ENCODE results near the gene IL1RAPL2.

Gene IL1RAPL2

GRCh38 chrX:105502336-105502735 lies 936.3 kb downstream of the IL1RAPL2 start:
- TF ChIP-seq ZFP30 (CRISPR knock-in tag; IDR thresholded peaks at IDR 0.05) (no peak), ISL1 (CRISPR knock-in tag; IDR thresholded peaks at IDR 0.05) (no peak), ZFP3 (CRISPR knock-in tag; IDR thresholded peaks at IDR 0.05) (no peak), CSRNP3 (CRISPR knock-in tag; IDR thresholded peaks at IDR 0.05) (no peak), PATZ1 (CRISPR knock-in tag; IDR thresholded peaks at IDR 0.05; ENCODE audit: borderline replicate concordance) (no peak), ZNF70 (CRISPR knock-in tag; IDR thresholded peaks at IDR 0.05) (no peak), GLIS3 (CRISPR knock-in tag; IDR thresholded peaks at IDR 0.05) (no peak), ZNF565 (CRISPR knock-in tag; conservative IDR thresholded peaks at IDR 0.05; ENCODE audit: low read depth) (no peak), BACH2 (CRISPR knock-in tag; IDR thresholded peaks at IDR 0.05; ENCODE audit: borderline replicate concordance) (no peak), POU6F1 (CRISPR knock-in tag; IDR thresholded peaks at IDR 0.05; ENCODE audit: borderline replicate concordance, low read depth) (no peak), TCF4 (CRISPR knock-in tag; IDR thresholded peaks at IDR 0.05; ENCODE audit: borderline replicate concordance) (no peak), PPARA (CRISPR knock-in tag; IDR thresholded peaks at IDR 0.05; ENCODE audit: borderline replicate concordance) (no peak), ESRRG (CRISPR knock-in tag; IDR thresholded peaks at IDR 0.05) (no peak)
- ATAC-seq = no peak

- ATAC-seq = no peak
- no peak for TF ChIP-seq GLIS3 (CRISPR knock-in tag; IDR thresholded peaks at IDR 0.05)
- no peak for TF ChIP-seq PATZ1 (CRISPR knock-in tag; IDR thresholded peaks at IDR 0.05; ENCODE audit: borderline replicate concordance)
- no peak for TF ChIP-seq CSDC2 (CRISPR knock-in tag; IDR thresholded peaks at IDR 0.05)
- no peak for TF ChIP-seq SNAI2 (CRISPR knock-in tag; IDR thresholded peaks at IDR 0.05)
- no peak for TF ChIP-seq OSR1 (CRISPR knock-in tag; IDR thresholded peaks at IDR 0.05)
- no peak for TF ChIP-seq TCF4 (CRISPR knock-in tag; IDR thresholded peaks at IDR 0.05; ENCODE audit: borderline replicate concordance)
- no peak for TF ChIP-seq RARB (CRISPR knock-in tag; IDR thresholded peaks at IDR 0.05)
- no peak for TF ChIP-seq TSHZ2 (CRISPR knock-in tag; IDR thresholded peaks at IDR 0.05)
- no peak for TF ChIP-seq ZFP3 (CRISPR knock-in tag; IDR thresholded peaks at IDR 0.05)
- no peak for TF ChIP-seq ESRRG (CRISPR knock-in tag; IDR thresholded peaks at IDR 0.05)
- TF ChIP-seq PPARA (CRISPR knock-in tag; IDR thresholded peaks at IDR 0.05; ENCODE audit: borderline replicate concordance) = no peak
- no peak for TF ChIP-seq CSRNP3 (CRISPR knock-in tag; IDR thresholded peaks at IDR 0.05)
- no peak for TF ChIP-seq BACH2 (CRISPR knock-in tag; IDR thresholded peaks at IDR 0.05; ENCODE audit: borderline replicate concordance)
- TF ChIP-seq ZNF70 (CRISPR knock-in tag; IDR thresholded peaks at IDR 0.05) = no peak
- no peak for TF ChIP-seq ZFP30 (CRISPR knock-in tag; IDR thresholded peaks at IDR 0.05)
- TF ChIP-seq TOX (CRISPR knock-in tag; IDR thresholded peaks at IDR 0.05; ENCODE audit: borderline replicate concordance) = no peak
- no peak for TF ChIP-seq ZNF565 (CRISPR knock-in tag; conservative IDR thresholded peaks at IDR 0.05; ENCODE audit: low read depth)
- TF ChIP-seq ZC3H10 (CRISPR knock-in tag; IDR thresholded peaks at IDR 0.05) = no peak
- TF ChIP-seq ARNTL (CRISPR knock-in tag; IDR thresholded peaks at IDR 0.05; ENCODE audit: borderline replicate concordance, low read depth) = no peak
These were observed 949.6 kb downstream of the IL1RAPL2 start for GRCh38 chrX:105515561-105515960.
